Measurements from ENCODE around the gene TMEM131. TPM values are rescaled to one million over a fixed set of nuclear protein-coding genes. Genes with fewer than 3 reads are reported as not detected.
"Not testable (repeated sequence)": the region's sequence is repeated elsewhere in the genome, so short reads cannot be mapped to it uniquely, and the experiment has no call there.

The TMEM131 gene
- total RNA-seq, 2 experiments from 2014 or later: 41.1 to 44.6 TPM

- not testable (repeated sequence) for H3K4me3 Mint-ChIP-seq, H3K9me3 Mint-ChIP-seq, H3K27me3 Mint-ChIP-seq
These were observed 168.7 kb downstream of the TMEM131 start for GRCh38 chr2:97827013-97827412.

GRCh38 chr2:97826266-97826847, 169.4 kb downstream of the TMEM131 start:
- Mint-ChIP-seq H3K36me3 (peaks cover 30% of the 10 kb centered on the region), H3K4me3 (peak overlapping the region; percentile 32), H3K27ac (peak overlapping the region; percentile 60)
- POLR2A ChIA-PET; ATAC-seq (ENCODE audit: low read depth); H3K9me3 Mint-ChIP-seq; DNase-seq; H3K27me3 Mint-ChIP-seq; H3K4me1 Mint-ChIP-seq: not testable (repeated sequence)

More at GRCh38 chr2:97827013-97827412, 168.7 kb downstream of the TMEM131 start:
- H3K36me3 Mint-ChIP-seq: peaks cover 29% of the 10 kb centered on the region
- POLR2A ChIA-PET; DNase-seq; H3K4me1 Mint-ChIP-seq; ATAC-seq (ENCODE audit: low read depth); H3K27ac Mint-ChIP-seq: not testable (repeated sequence)

DNA sequence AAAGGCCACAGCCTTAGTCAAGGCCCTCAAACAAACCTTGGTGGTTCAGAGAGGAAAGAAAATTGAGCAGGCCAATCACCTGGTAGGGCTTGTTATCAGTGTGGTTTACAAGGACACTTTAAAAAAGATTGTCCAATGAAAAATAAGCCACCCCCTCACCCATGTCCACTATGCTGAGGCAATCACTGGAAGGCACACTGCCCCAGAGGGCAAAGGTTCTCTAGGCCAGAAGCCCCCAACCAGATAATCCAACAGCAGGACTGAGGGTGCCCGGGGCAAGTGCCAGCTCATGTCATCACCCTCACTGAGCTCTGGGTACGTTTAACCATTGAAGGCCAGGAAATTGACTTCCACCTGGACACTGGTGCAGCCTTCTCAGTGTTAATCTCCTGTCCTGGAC, 171.7 kb downstream of the TMEM131 start:
- H3K4me1 Mint-ChIP-seq; H3K27me3 Mint-ChIP-seq; ATAC-seq (ENCODE audit: low read depth); H3K4me3 Mint-ChIP-seq; DNase-seq; POLR2A ChIA-PET; H3K9me3 Mint-ChIP-seq; H3K27ac Mint-ChIP-seq: not testable (repeated sequence)
- peaks cover 20% of the 10 kb centered on the region for H3K36me3 Mint-ChIP-seq

DNA sequence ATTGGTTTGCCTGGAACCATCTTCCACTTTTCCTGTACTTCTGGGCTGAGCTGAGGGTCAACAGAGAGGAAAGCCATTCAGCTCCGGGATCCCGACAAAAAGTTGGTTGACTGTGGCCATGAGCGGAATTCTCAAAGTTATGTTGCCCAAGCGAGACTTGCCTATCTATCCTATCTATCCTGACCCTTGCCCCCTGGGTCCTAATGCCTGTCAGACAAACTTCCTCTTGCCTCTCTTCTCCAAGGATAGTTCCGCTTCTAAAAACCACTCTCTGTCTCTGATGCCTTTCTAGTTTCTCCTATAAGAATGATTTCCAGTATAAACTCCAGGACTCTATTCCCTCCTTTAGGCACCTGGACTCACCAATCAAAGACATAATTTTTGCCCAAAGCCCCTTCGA, 173.9 kb downstream of the TMEM131 start:
- ATAC-seq (ENCODE audit: low read depth); H3K27ac Mint-ChIP-seq; H3K4me1 Mint-ChIP-seq; DNase-seq; H3K4me3 Mint-ChIP-seq; H3K27me3 Mint-ChIP-seq; H3K9me3 Mint-ChIP-seq; POLR2A ChIA-PET: not testable (repeated sequence)
- peaks cover 14% of the 10 kb centered on the region for H3K36me3 Mint-ChIP-seq

GRCh38 chr2:97819754-97820153, 176.0 kb downstream of the TMEM131 start:
- Mint-ChIP-seq H3K27ac (no peak overlapping the region), H3K9me3 (no peaks in the 10 kb centered on the region), H3K4me1 (no peaks in the 10 kb centered on the region), H3K36me3 (peaks cover 6% of the 10 kb centered on the region), H3K4me3 (no peak overlapping the region), H3K27me3 (no peaks in the 10 kb centered on the region)
- POLR2A ChIA-PET: no interaction called here
- no peak for DNase-seq
- no peak for ATAC-seq (ENCODE audit: low read depth)

- no peak for ATAC-seq (ENCODE audit: low read depth)
- Mint-ChIP-seq H3K4me1 (no peaks in the 10 kb centered on the region), H3K27ac (no peak overlapping the region), H3K27me3 (no peaks in the 10 kb centered on the region), H3K36me3 (peaks cover 3% of the 10 kb centered on the region), H3K9me3 (no peaks in the 10 kb centered on the region), H3K4me3 (no peak overlapping the region)
- POLR2A ChIA-PET: no interaction called here
- no peak for DNase-seq
These were observed 179.3 kb downstream of the TMEM131 start for GRCh38 chr2:97816411-97816810.

DNA sequence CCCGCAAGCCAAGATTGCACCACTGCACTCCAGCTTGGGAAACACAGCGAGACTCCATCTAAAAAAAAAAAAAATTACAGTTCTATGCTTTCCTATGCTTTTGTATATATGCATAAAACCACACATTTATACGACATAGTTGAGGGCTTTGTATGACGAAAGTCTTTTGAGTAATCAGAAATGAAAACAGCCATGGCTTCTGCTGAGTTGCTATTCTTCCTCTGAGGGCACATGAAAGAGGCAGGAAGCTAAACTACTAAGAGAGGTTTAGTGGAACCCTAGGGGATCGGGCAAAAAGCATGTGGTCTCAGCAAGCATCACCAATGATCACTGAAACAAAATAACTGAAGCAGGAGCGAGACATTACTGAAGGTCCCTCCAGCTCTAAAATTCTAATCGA, 182.8 kb downstream of the TMEM131 start:
- Mint-ChIP-seq H3K9me3 (no peaks in the 10 kb centered on the region), H3K4me1 (no peaks in the 10 kb centered on the region), H3K27me3 (no peaks in the 10 kb centered on the region), H3K36me3 (peaks cover 3% of the 10 kb centered on the region), H3K27ac (no peak overlapping the region), H3K4me3 (no peak overlapping the region)
- ATAC-seq (ENCODE audit: low read depth) (no peak), DNase-seq (no peak)
- POLR2A ChIA-PET: no interaction called here

DNA sequence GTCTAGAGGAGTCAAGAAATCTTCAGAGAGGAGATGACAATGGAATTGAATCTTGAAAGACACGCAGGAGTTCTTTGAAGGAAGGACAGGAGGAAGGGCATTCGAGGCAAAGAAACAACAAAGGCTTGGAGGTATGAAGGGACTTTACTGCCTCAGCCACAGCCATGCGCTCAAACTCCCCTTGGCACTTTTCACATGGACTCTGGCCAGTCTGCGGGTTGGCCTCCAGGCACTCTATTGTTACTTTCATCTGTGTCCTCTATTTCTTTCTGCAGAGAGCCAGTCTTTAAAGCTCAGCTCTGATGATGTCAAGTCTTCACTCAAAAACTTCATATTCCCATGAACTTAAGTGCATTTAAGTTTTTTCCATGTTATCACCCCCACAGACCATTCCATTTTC, 186.9 kb downstream of the TMEM131 start:
- no peak overlapping the region for H3K27ac Mint-ChIP-seq
- H3K27me3 Mint-ChIP-seq: no peaks in the 10 kb centered on the region
- no peaks in the 10 kb centered on the region for H3K9me3 Mint-ChIP-seq
- no peaks in the 10 kb centered on the region for H3K4me1 Mint-ChIP-seq
- no peak for DNase-seq
- peaks cover under 1% of the 10 kb centered on the region for H3K36me3 Mint-ChIP-seq
- H3K4me3 Mint-ChIP-seq: no peak overlapping the region
- ATAC-seq (ENCODE audit: low read depth): no peak
- POLR2A ChIA-PET: no interaction called here

GRCh38 chr2:97806738-97807618, 188.8 kb downstream of the TMEM131 start:
- no peaks in the 10 kb centered on the region for H3K4me1 Mint-ChIP-seq
- peaks cover 2% of the 10 kb centered on the region for H3K36me3 Mint-ChIP-seq
- no peaks in the 10 kb centered on the region for H3K9me3 Mint-ChIP-seq
- POLR2A ChIA-PET: no interaction called here
- H3K4me3 Mint-ChIP-seq: no peak overlapping the region
- H3K27ac Mint-ChIP-seq: no peak overlapping the region
- DNase-seq (peak; percentile 81), ATAC-seq (ENCODE audit: low read depth) (peak; percentile 94)
- no peaks in the 10 kb centered on the region for H3K27me3 Mint-ChIP-seq

DNA sequence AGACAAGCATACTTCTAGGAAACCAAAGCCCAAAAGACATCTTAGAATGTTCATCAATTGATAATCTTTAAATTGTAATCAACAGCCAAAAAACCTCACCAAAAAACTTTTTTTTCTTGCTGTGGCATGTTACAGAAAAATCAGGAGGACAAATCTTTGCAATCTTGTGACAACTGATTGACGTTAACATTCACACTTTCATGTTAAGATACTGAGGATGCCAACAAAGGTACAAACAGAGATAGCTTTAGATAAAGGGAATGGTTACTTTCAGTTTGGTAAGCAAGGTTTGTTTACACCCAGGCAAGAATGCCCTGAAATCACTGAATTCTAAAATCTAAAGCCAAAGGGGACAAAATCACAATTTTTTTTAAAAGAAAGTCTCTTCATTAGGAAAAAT, 190.0 kb downstream of the TMEM131 start:
- ATAC-seq (ENCODE audit: low read depth) (no peak), DNase-seq (no peak)
- no peak overlapping the region for H3K4me3 Mint-ChIP-seq
- POLR2A ChIA-PET: no interaction called here
- H3K27me3 Mint-ChIP-seq: no peaks in the 10 kb centered on the region
- peaks cover 4% of the 10 kb centered on the region for H3K36me3 Mint-ChIP-seq
- H3K27ac Mint-ChIP-seq: no peak overlapping the region
- H3K9me3 Mint-ChIP-seq: no peaks in the 10 kb centered on the region
- H3K4me1 Mint-ChIP-seq: no peaks in the 10 kb centered on the region

- peaks cover 4% of the 10 kb centered on the region for H3K36me3 Mint-ChIP-seq
- ATAC-seq (ENCODE audit: low read depth): no peak
- no peak overlapping the region for H3K4me3 Mint-ChIP-seq
- no peaks in the 10 kb centered on the region for H3K4me1 Mint-ChIP-seq
- POLR2A ChIA-PET: no interaction called here
- no peak overlapping the region for H3K27ac Mint-ChIP-seq
- H3K9me3 Mint-ChIP-seq: no peaks in the 10 kb centered on the region
- no peak for DNase-seq
- no peaks in the 10 kb centered on the region for H3K27me3 Mint-ChIP-seq
These were observed 194.7 kb downstream of the TMEM131 start for GRCh38 chr2:97801028-97801427.

DNA sequence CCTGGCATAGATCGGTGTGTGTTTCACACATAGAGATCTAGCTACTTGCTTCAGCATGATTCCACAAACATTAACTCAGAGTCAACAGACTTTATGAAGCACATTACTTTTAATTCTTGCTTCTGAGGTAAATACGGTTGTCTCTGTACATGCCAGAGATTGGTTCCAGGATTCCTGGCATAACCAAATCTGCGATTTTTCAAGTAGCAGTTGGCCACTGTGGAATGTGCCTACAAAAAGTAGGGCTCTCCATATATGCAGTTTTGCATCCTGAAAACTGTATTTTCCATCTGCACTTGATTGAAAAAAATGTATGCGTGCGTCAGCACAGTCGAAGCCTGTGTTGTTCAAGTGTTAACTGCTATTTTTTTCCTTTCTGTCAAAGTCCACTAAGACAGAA, 197.3 kb downstream of the TMEM131 start:
- ATAC-seq (ENCODE audit: low read depth) (no peak), DNase-seq (no peak)
- no peaks in the 10 kb centered on the region for H3K9me3 Mint-ChIP-seq
- H3K27ac Mint-ChIP-seq: no peak overlapping the region
- no peaks in the 10 kb centered on the region for H3K4me1 Mint-ChIP-seq
- POLR2A ChIA-PET: no interaction called here
- H3K36me3 Mint-ChIP-seq: peaks cover 3% of the 10 kb centered on the region
- H3K27me3 Mint-ChIP-seq: no peaks in the 10 kb centered on the region
- no peak overlapping the region for H3K4me3 Mint-ChIP-seq

DNA sequence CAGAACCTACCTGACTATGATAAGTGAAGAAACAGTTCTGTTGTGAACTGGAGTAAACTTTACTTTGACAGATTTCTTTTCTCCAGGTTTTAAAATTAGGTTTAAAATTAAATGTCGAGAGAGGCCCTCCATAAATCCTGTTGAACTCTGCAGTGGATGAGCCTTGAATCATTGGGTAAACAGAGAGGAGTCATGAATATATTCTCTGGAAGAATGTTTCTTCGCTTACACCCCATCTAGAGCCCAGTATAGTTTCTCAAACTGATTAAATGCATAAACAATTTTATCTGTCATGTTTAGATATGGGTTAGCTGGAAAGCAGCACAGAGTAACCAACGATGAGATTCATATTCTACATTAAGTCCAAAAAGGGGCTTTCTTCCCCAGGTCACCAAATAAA, 198.4 kb downstream of the TMEM131 start:
- DNase-seq (no peak), ATAC-seq (ENCODE audit: low read depth) (no peak)
- POLR2A ChIA-PET: no interaction called here
- Mint-ChIP-seq H3K9me3 (no peaks in the 10 kb centered on the region), H3K36me3 (peaks cover 4% of the 10 kb centered on the region), H3K4me3 (no peak overlapping the region), H3K27ac (no peak overlapping the region), H3K27me3 (no peaks in the 10 kb centered on the region), H3K4me1 (no peaks in the 10 kb centered on the region)

DNA sequence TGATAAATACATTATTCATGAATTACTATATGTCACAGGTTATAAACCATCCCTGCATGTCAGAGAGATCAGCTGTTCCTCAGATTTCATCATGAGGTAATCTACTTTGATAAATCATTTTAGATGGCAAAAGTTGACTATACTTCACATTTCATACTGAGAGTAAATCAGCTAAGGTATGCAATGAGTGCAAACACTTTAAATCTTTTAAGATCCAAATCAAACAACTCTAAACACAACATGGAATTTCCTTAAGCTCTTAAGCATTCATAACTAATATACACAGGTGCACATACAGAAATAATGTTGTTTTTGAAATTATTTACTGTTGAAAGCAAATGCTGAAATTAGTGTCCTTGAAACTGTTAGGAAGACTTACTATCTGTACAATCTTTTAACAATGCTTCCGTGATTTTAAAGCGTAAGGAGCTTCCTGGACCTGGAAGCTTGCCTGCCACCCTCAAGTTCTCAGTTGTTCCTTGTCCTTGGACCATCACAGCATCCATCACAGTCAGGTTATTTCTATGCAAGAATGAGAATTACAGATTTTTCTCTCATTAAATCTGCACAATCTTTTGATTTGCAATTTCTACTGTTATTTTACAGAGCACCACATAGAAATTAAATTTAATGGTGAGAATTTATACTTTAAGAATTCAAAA, 199.2 kb downstream of the TMEM131 start:
- Mint-ChIP-seq H3K9me3 (no peaks in the 10 kb centered on the region), H3K4me1 (no peaks in the 10 kb centered on the region), H3K36me3 (peaks cover 3% of the 10 kb centered on the region), H3K27ac (no peak overlapping the region), H3K4me3 (no peak overlapping the region), H3K27me3 (no peaks in the 10 kb centered on the region)
- DNase-seq (no peak), ATAC-seq (ENCODE audit: low read depth) (no peak)
- POLR2A ChIA-PET: no interaction called here

All from activated naive CD8-positive, alpha-beta T cell treated with anti-CD3 and anti-CD28 coated beads, Interleukin-2, amount 10 ng/mL, durations not matched to agents 7 days and 5 days (primary cell).